RWPE1 (cell line): ENCODE measurements around the gene DAPK3.
"Not testable (repeated sequence)": the region's sequence is repeated elsewhere in the genome, so short reads cannot be mapped to it uniquely, and the experiment has no call there.

ENCODE experiments used
- CTCF ChIA-PET: fragments of 350-600 bp; sonication (Branson Sonifier 250); formaldehyde crosslinking; extraction: SDS; loops from one replicate; lab custom pipeline; 2021; lab: Yijun Ruan, JAX
- POLR2A ChIA-PET: fragments of 400-600 bp; formaldehyde crosslinking; extraction: SDS; loops from one replicate; lab custom pipeline; 2020; ENCODE audit warnings: antibody characterized with exemption; ENCODE audit not compliant: low non-redundant PET; lab: Yijun Ruan, JAX
- DNase-seq: peaks from one replicate; pipeline ENCODE4 v3.0.0; 2012; ENCODE audit warnings: low spot score
- H3K27ac ChIP-seq: fragments of 450-650 bp; 2 replicates; pipeline ENCODE4 v1.5.1; 2017
- CTCF ChIP-seq: fragments of 450-650 bp; conservative IDR thresholded peaks from 2 replicates; pipeline ENCODE4 v1.5.1; 2017; ENCODE audit warnings: low read depth, mild to moderate bottlenecking

The DAPK3 gene

GRCh38 chr19:3963458-3964255, 7.2 kb downstream of the DAPK3 start:
- no peak overlapping the region for H3K27ac ChIP-seq
- DNase-seq, result no peak
- CTCF ChIA-PET, result no interaction called here
- POLR2A ChIA-PET, result no interaction called here
- no peak for TF ChIP-seq CTCF

- H3K27ac ChIP-seq, result no peak overlapping the region
- CTCF ChIA-PET, result no interaction called here
- TF ChIP-seq CTCF, result no peak
- DNase-seq, result no peak
- POLR2A ChIA-PET, result interaction anchor here (0.7 kb wide), 1 partner anchor 8 kb away, joined by 4 read pairs; no protein-coding TSS in a partner anchor
These were observed 9.9 kb downstream of the DAPK3 start for GRCh38 chr19:3961007-3961406.

- POLR2A ChIA-PET, result no interaction called here
- no peak for TF ChIP-seq CTCF
- DNase-seq, result no peak
- CTCF ChIA-PET, result no interaction called here
- no peak overlapping the region for H3K27ac ChIP-seq
These were observed 11.2 kb downstream of the DAPK3 start for GRCh38 chr19:3959766-3960131.

GRCh38 chr19:3958836-3959765, 11.8 kb downstream of the DAPK3 start:
- POLR2A ChIA-PET, result no interaction called here
- DNase-seq, result no peak
- CTCF ChIA-PET, result no interaction called here
- no peak for TF ChIP-seq CTCF
- no peak overlapping the region for H3K27ac ChIP-seq

- no peak overlapping the region for H3K27ac ChIP-seq
- DNase-seq, result no peak
- POLR2A ChIA-PET, result interaction anchor here (0.6 kb wide), 1 partner anchor 15 kb away, joined by 3 read pairs; no protein-coding TSS in a partner anchor
- TF ChIP-seq CTCF, result no peak
- CTCF ChIA-PET, result no interaction called here
These were observed 15.2 kb downstream of the DAPK3 start for GRCh38 chr19:3955688-3956087.

- H3K27ac ChIP-seq, CTCF ChIA-PET, POLR2A ChIA-PET, DNase-seq: not testable (repeated sequence)
These were observed 15.6 kb downstream of the DAPK3 start for GRCh38 chr19:3955276-3955675.
